Nucleus accumbens (tissue), 56 donors: ENCODE measurements around the gene UBTD2.
"Not testable (repeated sequence)": the region's sequence is repeated elsewhere in the genome, so short reads cannot be mapped to it uniquely, and the experiment has no call there.

Source experiments
- DNase-seq, 56 donors: peaks; one replicate each; lab custom pipeline; 2025; lab: John Stamatoyannopoulos, UW

Gene UBTD2

GRCh38 chr5:172199446-172199845 lies 84.1 kb downstream of the UBTD2 start:
- DNase-seq: no peak

DNA sequence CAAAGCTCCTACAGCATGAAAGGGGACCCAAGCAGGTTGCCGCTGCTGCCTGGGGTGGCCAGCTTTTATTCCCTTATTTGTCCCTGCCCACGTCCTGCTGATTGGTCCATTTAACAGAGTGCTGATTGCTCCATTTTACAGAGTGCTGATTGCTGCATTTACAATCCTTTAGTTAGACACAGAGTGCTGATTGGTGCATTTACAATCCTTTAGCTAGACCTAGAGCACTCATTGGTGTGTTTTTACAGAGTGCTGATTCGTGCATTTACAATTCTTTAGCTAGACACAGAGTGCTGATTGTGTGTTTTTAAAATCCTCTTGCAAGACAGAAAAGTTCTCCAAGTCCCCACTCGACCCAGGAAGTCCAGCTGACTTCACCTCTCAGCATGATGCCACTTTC lies 85.8 kb downstream of the UBTD2 start:
- DNase-seq: not testable (repeated sequence)

GRCh38 chr5:172194985-172195774 lies 88.4 kb downstream of the UBTD2 start:
- DNase-seq: no peak

DNA sequence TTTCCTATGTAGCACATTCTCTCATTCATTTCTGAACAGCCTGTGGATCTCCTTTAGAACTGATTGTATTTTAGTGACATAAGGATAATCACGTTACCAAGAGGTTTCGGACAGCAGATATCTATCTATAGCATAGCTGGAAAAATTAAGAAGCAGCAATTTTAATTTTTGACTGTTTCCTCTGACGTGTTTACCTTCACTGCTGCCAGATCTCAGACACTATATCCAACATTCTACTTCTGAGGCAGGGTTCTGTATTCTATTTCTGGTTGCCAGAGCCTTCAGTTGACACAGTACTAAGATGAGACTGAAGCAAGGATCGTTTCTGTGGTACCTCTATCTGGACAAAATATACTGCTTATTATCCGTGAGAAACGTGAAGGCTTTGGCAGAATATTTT lies 89.7 kb downstream of the UBTD2 start, which contains the start of gene EFCAB9:
Gene EFCAB9, plus strand, starts transcription at position 301 of the 400 bp plus-strand sequence. Its CDS starts 1 bp downstream, at position 302.
- DNase-seq: no peak

GRCh38 chr5:172189693-172190296 lies 93.8 kb downstream of the UBTD2 start:
- DNase-seq: no peak

GRCh38 chr5:172188893-172189692 lies 94.5 kb downstream of the UBTD2 start:
- no peak for DNase-seq

GRCh38 chr5:172188033-172188892 lies 95.3 kb downstream of the UBTD2 start, which contains the start of gene STK10:
Gene STK10, minus strand, starts transcription at chr5:172188224. Its CDS starts 182 bp downstream, at chr5:172188042.
- peak; percentile 32 to 94 (median 86) for DNase-seq

GRCh38 chr5:172187118-172188032 lies 96.2 kb downstream of the UBTD2 start:
- peak in 15 of 56 donors; percentile 4 to 43 (median 27) for DNase-seq

GRCh38 chr5:172186114-172186695 lies 97.4 kb downstream of the UBTD2 start:
- DNase-seq: no peak

DNA sequence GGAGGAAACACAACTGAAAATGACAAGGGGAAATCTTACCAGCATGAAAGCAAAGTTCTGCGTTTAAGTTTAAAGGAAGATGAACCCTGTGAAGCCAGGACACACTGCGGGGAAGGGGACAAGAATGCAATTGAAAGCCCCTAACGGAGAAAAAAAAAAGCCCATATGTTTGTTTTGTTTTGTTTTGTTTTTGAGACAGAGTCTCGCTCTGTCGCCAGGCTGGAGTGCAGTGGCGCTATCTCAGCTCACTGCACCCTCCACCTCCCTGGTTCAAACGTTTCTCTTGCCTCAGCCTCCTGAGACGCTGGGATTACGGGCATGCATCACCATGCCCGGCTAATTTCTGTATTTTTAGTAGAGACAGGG lies 98.5 kb downstream of the UBTD2 start:
- DNase-seq: no peak

GRCh38 chr5:172183881-172184280 lies 99.7 kb downstream of the UBTD2 start:
- DNase-seq: no peak

- DNase-seq: no peak
Observed at GRCh38 chr5:172182291-172182690, 101.3 kb downstream of the UBTD2 start.

DNA sequence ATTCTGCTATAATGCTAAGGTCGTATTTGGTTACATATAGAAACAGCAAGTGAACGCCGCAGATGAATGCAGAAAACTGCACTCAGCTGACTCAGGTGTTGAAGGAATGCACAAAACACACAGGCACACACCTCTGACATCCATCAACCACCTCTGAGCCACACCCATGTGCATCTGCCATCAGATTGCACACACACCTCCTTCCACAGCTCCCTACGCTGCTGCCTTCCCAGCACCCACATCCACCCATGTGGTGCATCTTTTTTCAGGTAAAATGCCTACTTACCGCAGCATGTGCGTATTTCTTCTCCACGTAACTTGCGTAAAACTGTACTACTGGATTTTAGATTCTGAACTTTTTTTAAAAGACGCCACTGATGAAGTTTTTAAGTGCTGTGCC lies 102.6 kb downstream of the UBTD2 start:
- DNase-seq: peak in 22 of 56 donors; percentile 16 to 71 (median 43)

- DNase-seq: peak in 2 of 56 donors; percentile 10 to 18
Observed at GRCh38 chr5:172178991-172179989, 104.3 kb downstream of the UBTD2 start.

GRCh38 chr5:172178301-172178987 lies 105.1 kb downstream of the UBTD2 start:
- no peak for DNase-seq

DNA sequence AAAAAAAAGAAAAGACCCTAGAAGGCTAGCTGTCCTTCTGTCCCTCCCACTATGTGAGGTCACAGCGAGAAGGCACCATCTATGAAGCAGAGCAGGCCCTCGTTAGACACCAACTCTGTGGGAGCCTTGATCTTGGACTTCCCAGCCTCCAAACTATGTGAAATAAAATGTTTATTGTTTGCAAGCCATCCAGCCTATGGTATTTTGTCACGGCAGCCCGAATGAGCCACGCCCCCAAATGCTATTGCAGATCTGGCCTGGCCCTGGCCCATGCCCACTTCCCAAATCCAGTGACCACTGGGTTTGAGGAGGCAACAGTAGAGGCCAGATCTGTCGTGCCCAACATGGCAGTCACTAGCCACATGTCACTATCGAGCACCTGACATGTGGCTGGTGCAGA lies 106.4 kb downstream of the UBTD2 start:
- DNase-seq: no peak

GRCh38 chr5:172175263-172175719 lies 108.3 kb downstream of the UBTD2 start:
- DNase-seq: peak in 9 of 56 donors; percentile 7 to 31 (median 20)
